Activated gamma-delta T cell treated with anti-CD3 and anti-CD28 coated beads, Interleukin-2, amount 50 U/mL, for 16 hours (primary cell): ENCODE data around the gene HSPG2.
"Not testable (repeated sequence)": the region's sequence is repeated elsewhere in the genome, so short reads cannot be mapped to it uniquely, and the experiment has no call there.

ENCODE experiments used
- DNase-seq: peaks from one replicate; pipeline ENCODE4 v3.0.0-alpha.2; 2020; ENCODE audit warnings: low read depth

HSPG2 gene

GRCh38 chr1:21783679-21784603 is 153.2 kb downstream of the HSPG2 start:
- DNase-seq = no peak

GRCh38 chr1:21782868-21783678 is 154.0 kb downstream of the HSPG2 start, which contains the start of gene USP48:
USP48 (minus strand) TSS chr1:21783149; CDS start chr1:21782957, 192 bp downstream.
- peak; percentile 96 for DNase-seq

- DNase-seq = peak; percentile 16
These were observed 154.7 kb downstream of the HSPG2 start for GRCh38 chr1:21782349-21782867.

GRCh38 chr1:21781815-21782348 is 155.2 kb downstream of the HSPG2 start:
- DNase-seq = peak; percentile 5

- no peak for DNase-seq
These were observed 157.2 kb downstream of the HSPG2 start for GRCh38 chr1:21779613-21780521.

- DNase-seq = no peak
These were observed 158.7 kb downstream of the HSPG2 start for GRCh38 chr1:21778405-21778727.

GRCh38 chr1:21776925-21777324 is 160.2 kb downstream of the HSPG2 start:
- DNase-seq = not testable (repeated sequence)

- no peak for DNase-seq
These were observed 161.0 kb downstream of the HSPG2 start for GRCh38 chr1:21775985-21776562.

GRCh38 chr1:21775550-21775914 is 161.6 kb downstream of the HSPG2 start:
- no peak for DNase-seq

- no peak for DNase-seq
These were observed 162.1 kb downstream of the HSPG2 start for GRCh38 chr1:21774835-21775549.

GRCh38 chr1:21773585-21773984 is 163.5 kb downstream of the HSPG2 start:
- no peak for DNase-seq
